Tibial nerve (tissue), 4 donors: Measurements from ENCODE around the gene PLEKHM1. TPM values are rescaled to one million over a fixed set of nuclear protein-coding genes. Genes with fewer than 3 reads are reported as not detected.
"Not testable (repeated sequence)": the region's sequence is repeated elsewhere in the genome, so short reads cannot be mapped to it uniquely, and the experiment has no call there.

Experiments used
- DNase-seq, 2 donors: peaks; one replicate each; pipeline ENCODE4 v3.0.0-alpha.2; 2019; ENCODE audit warnings: low spot score in 2 of 2
- H3K27ac ChIP-seq, 4 donors: fragments of 200-600 bp; sonication (generic) in 3 of 4; one replicate each; pipeline ENCODE4 v1.5.1; 2017 to 2019; ENCODE audit warnings: mild to moderate bottlenecking in 1 of 4
- H3K27me3 ChIP-seq, 2 donors: fragments of 200-600 bp; sonication (generic) in 1 of 2; one replicate each; pipeline versions ENCODE4 v1.5.1 to v1.6.0; 2017 to 2019
- H3K36me3 ChIP-seq, 3 donors: fragments of 200-600 bp; sonication (generic); one replicate each; pipeline ENCODE4 v1.5.1; 2018 to 2019
- H3K4me1 ChIP-seq, 4 donors: fragments of 200-600 bp; sonication (generic) in 3 of 4; one replicate each; pipeline ENCODE4 v1.5.1; 2017 to 2019
- H3K4me3 ChIP-seq, 4 donors: fragments of 200-600 bp; sonication (generic) in 3 of 4; one replicate each; pipeline ENCODE4 v1.5.1; 2017 to 2019; ENCODE audit warnings: mild to moderate bottlenecking in 1 of 4, moderate library complexity in 1 of 4
- H3K9me3 ChIP-seq, 4 donors: fragments of 200-600 bp; sonication (generic) in 3 of 4; one replicate each; pipeline ENCODE4 v1.5.1; 2017 to 2019
- CTCF ChIP-seq, 5 experiments: fragments of 200-600 bp in 3 of 5; fragments of 450-650 bp in 2 of 5; sonication (generic) in 3 of 5; IDR thresholded peaks; one replicate each; pipeline ENCODE4 v1.5.1; 2016 to 2019; ENCODE audit warnings: antibody characterized with exemption in 5 of 5, mild to moderate bottlenecking in 3 of 5, moderate library complexity in 2 of 5
- EP300 ChIP-seq, 2 donors: sonication (generic); formaldehyde crosslinking; IDR thresholded peaks; one replicate each; pipeline ENCODE4 v1.6.1; 2017; ENCODE audit warnings: antibody characterized with exemption in 2 of 2, mild to moderate bottlenecking in 1 of 2
- POLR2A ChIP-seq, 2 donors: fragments of 450-650 bp; IDR thresholded peaks; one replicate each; pipeline ENCODE4 v1.6.1; 2017; ENCODE audit warnings: antibody characterized with exemption in 2 of 2, mild to moderate bottlenecking in 2 of 2, moderate library complexity in 2 of 2
- WGBS, 2 donors: methylation state at CpG; one replicate each; pipeline ENCODE4 v1.1.5; 2018; 5-methylcytosine and 5-hydroxymethylcytosine counted together
- total RNA-seq, 4 donors: library from RNA; depleted of rRNA; stranded (reverse); fragments of >200 nt; gene quantifications; one replicate each; pipeline ENCODE4 v1.1.0, GENCODE V29; 2016

PLEKHM1 gene
- total RNA-seq, 4 donors from 2014 or later = 36.7 to 75.7 (median 67.3) TPM

GRCh38 chr17:45453731-45454130, 36.8 kb downstream of the PLEKHM1 start:
- peaks cover 0 to 71% (median 0%) of the 10 kb centered on the region in 3 donors for H3K36me3 ChIP-seq
- not testable (repeated sequence) for H3K27ac ChIP-seq, H3K9me3 ChIP-seq, H3K27me3 ChIP-seq, DNase-seq, H3K4me1 ChIP-seq, H3K4me3 ChIP-seq
- WGBS, 2 donors = 74 to 88% methylated on average over 9 to 15 of the region's 17 CpGs

- H3K36me3 ChIP-seq = peaks cover 0 to 71% (median 0%) of the 10 kb centered on the region in 3 donors
- H3K4me3 ChIP-seq, H3K27ac ChIP-seq, DNase-seq, H3K27me3 ChIP-seq, H3K4me1 ChIP-seq, H3K9me3 ChIP-seq: not testable (repeated sequence)
- 57 to 97% methylated on average over 2 to 3 of the region's 7 CpGs for WGBS, 2 donors
These were observed 37.3 kb downstream of the PLEKHM1 start for GRCh38 chr17:45453225-45453534.

GRCh38 chr17:45452329-45453224, 37.9 kb downstream of the PLEKHM1 start:
- H3K9me3 ChIP-seq, H3K27me3 ChIP-seq, H3K27ac ChIP-seq, H3K4me3 ChIP-seq, H3K4me1 ChIP-seq, DNase-seq: not testable (repeated sequence)
- peaks cover 0 to 75% (median 0%) of the 10 kb centered on the region in 3 donors for H3K36me3 ChIP-seq
- WGBS, 2 donors = 72 to 84% methylated on average over 9 of the region's 9 CpGs

- not testable (repeated sequence) for DNase-seq, H3K4me1 ChIP-seq, H3K9me3 ChIP-seq, H3K27ac ChIP-seq, H3K27me3 ChIP-seq, H3K4me3 ChIP-seq
- H3K36me3 ChIP-seq = peaks cover 0 to 77% (median 0%) of the 10 kb centered on the region in 3 donors
- WGBS, 2 donors = 68 to 82% methylated on average over 3 to 4 of the region's 10 CpGs
These were observed 38.9 kb downstream of the PLEKHM1 start for GRCh38 chr17:45451660-45452059.

- Histone ChIP-seq H3K9me3 (no peaks in the 10 kb centered on the region), H3K27me3 (no peaks in the 10 kb centered on the region), H3K36me3 (peaks cover 0 to 74% (median 0%) of the 10 kb centered on the region in 3 donors), H3K27ac (no peak overlapping the region), H3K4me3 (no peak overlapping the region), H3K4me1 (peaks cover 0 to 7% (median 0%) of the 10 kb centered on the region in 4 donors)
- no peak for TF ChIP-seq CTCF (IDR thresholded peaks at IDR 0.05)
- no peak for TF ChIP-seq POLR2A (IDR thresholded peaks at IDR 0.05)
- no peak for TF ChIP-seq EP300 (IDR thresholded peaks at IDR 0.05)
- WGBS, 2 donors = 85 to 88% methylated on average over 7 of the region's 8 CpGs
- no peak for DNase-seq
These were observed 39.4 kb downstream of the PLEKHM1 start for GRCh38 chr17:45451131-45451530.

- not testable (repeated sequence) for H3K27me3 ChIP-seq, H3K27ac ChIP-seq, H3K9me3 ChIP-seq, DNase-seq, H3K4me3 ChIP-seq
- H3K36me3 ChIP-seq = peaks cover 0 to 76% (median 0%) of the 10 kb centered on the region in 3 donors
- H3K4me1 ChIP-seq = peaks cover 0 to 11% (median 0%) of the 10 kb centered on the region in 4 donors
- 92 to 97% methylated on average over 1 of the region's 1 CpG for WGBS, 2 donors
These were observed 40.7 kb downstream of the PLEKHM1 start for GRCh38 chr17:45449708-45450329.

GRCh38 chr17:45449260-45449659, 41.3 kb downstream of the PLEKHM1 start:
- WGBS, 2 donors = 90 to 96% methylated on average over 1 of the region's 1 CpG
- DNase-seq, H3K27ac ChIP-seq, H3K4me3 ChIP-seq, H3K27me3 ChIP-seq, H3K9me3 ChIP-seq: not testable (repeated sequence)
- H3K4me1 ChIP-seq = peaks cover 0 to 11% (median 0%) of the 10 kb centered on the region in 4 donors
- peaks cover 0 to 76% (median 0%) of the 10 kb centered on the region in 3 donors for H3K36me3 ChIP-seq

GRCh38 chr17:45448483-45448882, 42.0 kb downstream of the PLEKHM1 start:
- H3K27ac ChIP-seq, H3K4me3 ChIP-seq, H3K27me3 ChIP-seq, H3K9me3 ChIP-seq, DNase-seq: not testable (repeated sequence)
- Histone ChIP-seq H3K4me1 (peaks cover 0 to 11% (median 0%) of the 10 kb centered on the region in 4 donors), H3K36me3 (peaks cover 0 to 76% (median 0%) of the 10 kb centered on the region in 3 donors)
- 86% methylated on average over 1 of the region's 1 CpG; no CpG with 5 or more reads in 1 of the 2 donors for WGBS, 2 donors

GRCh38 chr17:45448066-45448465, 42.5 kb downstream of the PLEKHM1 start:
- H3K4me1 ChIP-seq = peaks cover 0 to 11% (median 0%) of the 10 kb centered on the region in 4 donors
- peaks cover 0 to 76% (median 0%) of the 10 kb centered on the region in 3 donors for H3K36me3 ChIP-seq

GRCh38 chr17:45447650-45448049, 42.9 kb downstream of the PLEKHM1 start:
- peaks cover 0 to 73% (median 0%) of the 10 kb centered on the region in 3 donors for H3K36me3 ChIP-seq
- not testable (repeated sequence) for DNase-seq, H3K4me3 ChIP-seq, H3K27me3 ChIP-seq, H3K9me3 ChIP-seq
- H3K4me1 ChIP-seq = peaks cover 0 to 11% (median 0%) of the 10 kb centered on the region in 4 donors
- peak overlapping the region in 2 of 4 donors; percentile 63 to 82 for H3K27ac ChIP-seq
- 66 to 80% methylated on average over 14 of the region's 14 CpGs for WGBS, 2 donors

More at GRCh38 chr17:45448066-45448465, 42.5 kb downstream of the PLEKHM1 start:
- not testable (repeated sequence) for DNase-seq, H3K4me3 ChIP-seq, H3K9me3 ChIP-seq, H3K27me3 ChIP-seq
- H3K27ac ChIP-seq = peak overlapping the region in 2 of 4 donors; percentile 25 to 63
- WGBS, 2 donors = 77 to 91% methylated on average over 7 of the region's 7 CpGs

- peak overlapping the region in 2 of 4 donors; percentile 63 to 82 for H3K27ac ChIP-seq
- WGBS, 2 donors = 84 to 86% methylated on average over 8 of the region's 8 CpGs
These were observed 43.5 kb downstream of the PLEKHM1 start for GRCh38 chr17:45446872-45447625.

More at GRCh38 chr17:45446872-45447625, 43.5 kb downstream of the PLEKHM1 start:
- Histone ChIP-seq H3K4me1 (peaks cover 0 to 11% (median 0%) of the 10 kb centered on the region in 4 donors), H3K36me3 (peaks cover 0 to 79% (median 0%) of the 10 kb centered on the region in 3 donors)
- not testable (repeated sequence) for H3K9me3 ChIP-seq, DNase-seq, H3K4me3 ChIP-seq, H3K27me3 ChIP-seq
